Transverse colon (tissue), 4 donors: Measurements from ENCODE around the gene AGBL4.

ENCODE experiments used
- POLR2A ChIP-seq: fragments of 450-650 bp; IDR thresholded peaks from one replicate; pipeline ENCODE4 v1.6.1; 2016; ENCODE audit warnings: antibody characterized with exemption, mild to moderate bottlenecking, moderate library complexity
- POLR2AphosphoS5 ChIP-seq, 3 donors: sonication (generic); formaldehyde crosslinking; IDR thresholded peaks; one replicate each; pipeline ENCODE4 v1.6.1; 2016; ENCODE audit warnings: antibody characterized with exemption in 3 of 3
- TF ChIP-seq, protein P1 (sequence below), 5 experiments: fragments of 200-600 bp in 3 of 5; fragments of 450-650 bp in 2 of 5; sonication (generic) in 3 of 5; IDR thresholded peaks; 1 replicate in 2 of 5; 2 replicates in 3 of 5; pipeline ENCODE4 v1.5.1; 2016 to 2017; ENCODE audit warnings: antibody characterized with exemption in 5 of 5, inconsistent platforms in 3 of 5, mild to moderate bottlenecking in 2 of 5, moderate library complexity in 1 of 5

GRCh38 chr1:48830715-48831114 lies 1193.0 kb downstream of the AGBL4 start:
- TF ChIP-seq, protein P1, sequence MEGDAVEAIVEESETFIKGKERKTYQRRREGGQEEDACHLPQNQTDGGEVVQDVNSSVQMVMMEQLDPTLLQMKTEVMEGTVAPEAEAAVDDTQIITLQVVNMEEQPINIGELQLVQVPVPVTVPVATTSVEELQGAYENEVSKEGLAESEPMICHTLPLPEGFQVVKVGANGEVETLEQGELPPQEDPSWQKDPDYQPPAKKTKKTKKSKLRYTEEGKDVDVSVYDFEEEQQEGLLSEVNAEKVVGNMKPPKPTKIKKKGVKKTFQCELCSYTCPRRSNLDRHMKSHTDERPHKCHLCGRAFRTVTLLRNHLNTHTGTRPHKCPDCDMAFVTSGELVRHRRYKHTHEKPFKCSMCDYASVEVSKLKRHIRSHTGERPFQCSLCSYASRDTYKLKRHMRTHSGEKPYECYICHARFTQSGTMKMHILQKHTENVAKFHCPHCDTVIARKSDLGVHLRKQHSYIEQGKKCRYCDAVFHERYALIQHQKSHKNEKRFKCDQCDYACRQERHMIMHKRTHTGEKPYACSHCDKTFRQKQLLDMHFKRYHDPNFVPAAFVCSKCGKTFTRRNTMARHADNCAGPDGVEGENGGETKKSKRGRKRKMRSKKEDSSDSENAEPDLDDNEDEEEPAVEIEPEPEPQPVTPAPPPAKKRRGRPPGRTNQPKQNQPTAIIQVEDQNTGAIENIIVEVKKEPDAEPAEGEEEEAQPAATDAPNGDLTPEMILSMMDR (IDR thresholded peaks at IDR 0.05) = no peak
- TF ChIP-seq POLR2AphosphoS5 (IDR thresholded peaks at IDR 0.05) = no peak
- no peak for TF ChIP-seq POLR2A
